GM21447 (cell line): ENCODE data around the gene HOXA4.

Source experiments
- ATAC-seq: cut with Tn5 transposase; IDR thresholded peaks from one replicate; pipeline ENCODE4 v1.9.1; 2021; ENCODE audit not compliant: unreplicated experiment

HOXA4 gene

DNA sequence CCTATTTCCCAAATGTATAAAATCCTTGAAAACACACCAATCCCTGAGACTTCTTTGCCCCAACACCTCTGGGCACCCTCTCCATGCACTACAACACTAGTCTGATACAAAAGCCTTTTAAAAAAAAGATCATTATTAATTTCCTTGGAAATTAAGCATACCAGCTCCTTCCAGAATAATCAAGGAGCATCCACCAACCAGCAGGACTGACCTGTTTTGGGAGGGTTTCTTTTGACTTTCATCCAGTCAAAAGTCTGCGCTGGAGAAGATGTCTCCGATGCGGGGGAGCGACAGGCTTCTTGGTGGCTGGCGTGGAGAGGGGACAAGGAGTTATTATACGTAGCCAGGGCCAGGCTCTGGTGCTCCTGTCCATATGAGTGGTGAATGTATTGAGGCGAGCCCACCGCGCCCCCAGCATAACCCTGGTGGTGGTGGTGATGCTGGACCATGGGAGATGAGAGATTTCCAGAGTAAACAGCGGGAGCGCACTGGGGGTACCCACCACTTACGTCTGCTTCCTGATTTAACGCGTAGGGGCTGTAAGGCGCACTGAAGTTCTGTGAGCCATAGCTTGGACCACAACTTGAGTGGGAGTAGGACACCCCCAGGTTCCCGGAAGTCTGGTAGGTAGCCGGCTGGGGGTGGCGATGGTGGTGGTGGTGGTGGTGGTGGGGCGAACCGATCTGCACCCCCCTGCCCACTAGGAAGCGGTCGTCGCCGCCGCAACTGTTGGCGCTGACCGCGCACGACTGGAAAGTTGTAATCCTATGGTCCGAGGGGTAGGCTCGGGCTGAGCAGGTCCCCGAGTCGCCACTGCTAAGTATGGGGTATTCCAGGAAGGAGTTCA is 35.3 kb downstream of the HOXA4 start:
- ATAC-seq, result no peak

DNA sequence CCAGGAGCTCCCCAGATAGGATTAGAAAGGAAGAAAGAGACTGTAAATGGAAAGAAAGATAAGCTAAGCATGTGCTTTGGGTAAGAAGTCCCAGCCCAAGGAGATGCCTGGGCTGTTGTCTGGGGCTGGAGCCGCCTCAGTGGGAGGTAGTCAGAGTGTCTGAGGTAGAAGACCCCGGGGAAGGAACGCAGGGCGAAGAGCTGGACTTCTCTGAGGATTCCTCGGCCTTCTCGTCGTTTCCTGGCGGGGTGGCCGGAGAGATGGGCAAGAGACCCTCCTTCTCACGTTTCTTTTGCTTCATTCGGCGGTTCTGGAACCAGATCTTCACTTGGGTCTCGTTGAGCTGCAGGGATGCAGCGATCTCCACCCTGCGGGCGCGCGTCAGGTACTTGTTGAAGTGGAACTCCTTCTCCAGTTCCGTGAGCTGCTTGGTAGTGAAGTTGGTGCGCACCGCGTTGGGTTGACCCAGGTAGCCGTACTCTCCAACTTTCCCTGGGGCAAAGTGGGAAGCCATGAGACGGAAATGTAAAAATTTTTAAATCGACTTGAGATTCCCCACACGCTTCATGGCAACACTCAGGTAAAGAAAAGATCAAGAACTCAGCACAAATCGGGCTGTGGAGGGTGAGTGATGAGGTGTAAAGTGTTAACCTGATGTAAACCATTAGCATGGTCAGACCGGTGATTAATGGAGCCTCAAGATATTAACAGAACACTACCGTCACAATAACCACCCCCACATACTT is 36.1 kb downstream of the HOXA4 start:
- no peak for ATAC-seq

DNA sequence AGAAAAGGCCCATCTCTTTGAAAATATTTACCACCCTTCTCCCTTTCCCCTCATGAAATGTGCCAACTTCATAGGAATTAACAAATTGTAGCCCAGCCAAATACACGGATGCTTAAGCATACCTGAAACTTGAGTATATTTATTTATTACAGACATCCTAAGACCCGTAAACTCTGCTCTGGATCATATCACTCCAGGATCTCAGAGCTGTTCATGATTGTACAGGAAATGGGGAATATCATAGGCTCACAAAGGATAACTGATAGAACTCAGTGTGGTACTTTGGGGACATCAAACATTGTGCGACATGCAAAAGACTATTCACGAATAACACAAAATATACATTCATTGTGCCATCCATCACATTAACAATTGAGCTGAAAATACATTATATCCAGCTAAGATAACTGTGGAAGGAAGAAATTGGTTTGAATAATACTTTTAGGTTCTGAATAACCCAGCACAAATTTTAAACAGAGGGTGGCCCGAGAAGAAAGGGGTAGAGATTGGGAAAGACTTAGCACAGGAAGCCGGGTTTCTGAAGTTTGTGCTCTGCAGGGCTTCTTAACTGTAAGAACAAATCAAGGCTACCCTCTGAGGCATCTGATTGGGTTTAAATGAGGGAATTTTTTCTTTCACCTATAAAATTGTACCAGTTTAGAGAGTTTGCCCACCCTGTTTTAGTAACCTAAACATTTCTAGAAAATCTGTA is 37.2 kb downstream of the HOXA4 start:
- no peak for ATAC-seq

DNA sequence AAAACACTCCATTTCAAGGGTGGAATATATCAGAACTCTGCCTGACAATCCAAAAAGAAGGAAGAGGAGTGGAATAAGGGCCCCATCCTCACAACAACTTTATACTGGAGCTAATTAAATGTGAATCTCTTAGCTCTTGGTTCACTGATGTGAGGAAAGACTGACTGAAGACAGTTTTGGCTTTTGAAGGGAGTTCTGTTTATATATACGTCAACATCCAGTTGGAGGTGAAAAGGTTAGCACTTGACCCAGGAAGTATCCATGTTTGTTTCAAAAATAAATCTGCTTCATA is 37.8 kb downstream of the HOXA4 start:
- ATAC-seq, result no peak

DNA sequence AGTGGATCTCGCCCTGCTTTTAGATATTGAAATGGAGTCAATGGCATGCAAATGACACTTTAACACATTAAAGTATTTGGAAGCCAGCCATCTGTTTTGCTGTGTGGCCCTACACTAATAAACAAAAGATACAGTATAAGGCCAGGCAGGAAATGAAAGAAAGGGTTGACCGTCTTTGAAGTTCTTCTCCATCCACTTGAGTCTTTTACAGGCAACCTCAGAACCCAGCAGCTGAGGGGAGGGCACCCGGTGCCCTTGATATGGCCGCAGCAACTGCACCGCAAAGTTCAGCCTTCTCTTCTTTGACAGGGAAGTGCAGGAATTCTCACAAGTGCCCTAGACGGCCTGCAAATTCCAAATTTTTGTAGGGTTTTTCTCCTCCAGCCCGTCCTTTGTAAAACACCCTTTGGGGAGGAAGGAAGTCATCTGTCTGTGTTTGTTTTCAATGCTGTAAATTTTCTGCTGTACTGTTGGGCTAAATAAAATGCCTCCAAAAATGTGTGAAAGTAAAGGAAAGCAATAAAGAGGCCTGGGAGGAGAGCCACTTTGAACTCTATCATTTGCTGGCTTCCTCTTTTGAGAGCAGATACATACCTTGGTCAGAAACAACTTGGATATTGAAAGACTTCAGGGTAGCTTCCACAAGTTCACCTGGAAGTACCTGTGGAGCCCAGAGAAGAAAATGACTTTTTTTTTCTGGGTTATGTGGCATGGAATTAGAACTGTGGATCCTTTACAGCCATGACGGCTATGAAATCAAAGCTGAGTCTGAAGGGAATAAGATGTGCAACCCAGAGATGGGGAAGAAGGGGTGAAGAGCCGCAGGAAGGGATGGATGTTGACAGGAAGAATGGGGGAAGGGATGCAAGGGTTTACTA is 38.4 kb downstream of the HOXA4 start:
- no peak for ATAC-seq

DNA sequence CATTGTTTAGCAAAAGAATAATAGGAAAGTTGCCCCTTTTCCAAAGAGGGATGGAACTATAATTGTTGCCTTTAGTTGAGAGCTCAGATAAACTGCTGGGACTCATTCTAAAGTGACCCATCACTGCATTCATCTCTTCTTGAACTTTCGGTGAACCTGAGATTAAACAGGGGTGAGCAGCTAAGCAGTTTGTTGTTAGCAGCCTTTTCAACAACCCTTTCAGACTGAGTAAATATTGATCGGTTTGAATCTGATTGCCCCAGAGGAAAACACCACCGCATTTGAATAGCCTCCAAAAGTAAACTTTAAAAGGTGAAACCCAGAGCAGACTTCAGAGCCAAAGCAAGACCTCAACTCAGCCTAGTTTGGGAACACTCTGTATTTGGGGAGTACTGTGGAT is 39.5 kb downstream of the HOXA4 start:
- ATAC-seq, result no peak

DNA sequence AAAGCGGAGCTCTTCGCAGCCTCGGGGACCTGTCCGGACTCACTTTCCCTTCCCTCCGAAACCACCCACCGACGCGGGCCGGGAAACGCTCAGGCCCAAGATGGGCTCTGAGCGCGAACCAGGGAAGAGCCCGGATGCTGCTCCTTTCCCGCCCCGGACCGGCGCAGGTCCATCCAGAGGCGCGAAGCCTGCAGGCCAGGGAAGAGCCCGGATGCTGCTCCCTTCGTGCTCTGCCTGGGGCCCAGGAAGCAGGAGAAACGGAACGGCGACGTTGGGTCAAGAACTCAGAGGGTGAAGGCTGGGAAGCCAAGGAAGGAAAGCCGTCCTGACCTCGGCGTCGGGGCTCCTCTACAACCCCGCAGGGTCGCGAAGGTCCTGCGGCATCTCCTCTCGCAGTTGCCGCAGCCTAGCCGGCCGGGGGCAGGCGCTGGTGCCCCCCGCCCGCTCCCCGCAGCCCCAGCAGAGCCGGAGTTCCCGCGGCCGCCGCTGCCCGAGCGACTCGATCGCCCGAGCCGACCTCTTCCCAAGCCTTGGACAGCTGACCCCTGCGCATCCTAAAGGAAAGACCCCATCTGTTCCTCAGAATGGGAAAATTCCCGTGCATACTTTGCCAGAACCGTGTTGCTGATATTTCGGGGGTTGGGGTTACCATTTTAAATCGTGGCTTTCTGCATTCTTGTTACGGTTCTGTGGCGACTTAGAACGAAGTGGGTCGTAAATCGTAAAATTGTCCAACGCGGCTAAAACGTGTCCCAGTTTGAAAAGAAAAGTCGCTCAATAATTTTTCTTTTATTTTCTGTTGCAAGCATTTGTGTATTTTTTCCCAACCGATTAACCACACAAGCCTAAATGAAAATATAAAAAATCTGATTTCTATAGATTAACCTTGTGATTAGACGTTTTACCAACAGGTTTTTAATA is 42.3 kb downstream of the HOXA4 start:
- ATAC-seq, result no peak

DNA sequence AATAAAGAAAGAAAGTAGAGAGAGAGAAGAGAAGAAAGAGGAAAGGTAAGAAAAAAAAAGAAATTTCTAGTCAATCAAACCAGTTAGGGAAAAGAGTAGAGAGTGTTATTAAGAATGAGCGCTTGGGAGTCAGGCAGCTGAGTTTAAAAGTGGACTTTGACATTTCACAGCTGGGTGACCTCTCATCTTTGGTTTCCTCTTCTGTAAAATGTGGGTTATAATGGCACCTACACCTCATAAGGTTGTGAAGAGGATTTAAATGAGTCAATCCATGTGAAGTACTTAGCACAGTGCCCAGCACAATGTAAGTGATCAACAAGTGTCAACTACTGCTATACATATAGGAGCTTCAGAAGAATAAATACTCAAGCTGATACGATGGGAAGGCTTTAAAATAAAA is 46.9 kb downstream of the HOXA4 start:
- ATAC-seq, result no peak

DNA sequence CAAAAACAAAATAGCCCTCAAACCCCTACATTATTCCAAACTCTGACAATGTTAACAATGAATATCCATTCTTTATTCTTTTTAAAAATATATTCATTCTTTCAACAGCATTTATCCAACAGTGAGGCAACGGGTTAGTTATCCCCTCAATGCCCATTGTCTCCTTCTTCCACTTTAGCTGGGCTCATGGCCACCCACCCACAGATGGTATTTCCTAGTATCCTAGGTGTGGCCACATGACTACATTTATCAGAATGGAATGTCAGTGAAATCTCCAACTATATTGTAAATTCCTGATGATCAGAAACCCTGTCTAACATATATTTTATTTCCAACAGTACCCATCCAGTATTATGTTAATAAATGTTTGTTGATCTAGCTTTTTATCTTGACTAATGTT is 48.4 kb downstream of the HOXA4 start:
- no peak for ATAC-seq

DNA sequence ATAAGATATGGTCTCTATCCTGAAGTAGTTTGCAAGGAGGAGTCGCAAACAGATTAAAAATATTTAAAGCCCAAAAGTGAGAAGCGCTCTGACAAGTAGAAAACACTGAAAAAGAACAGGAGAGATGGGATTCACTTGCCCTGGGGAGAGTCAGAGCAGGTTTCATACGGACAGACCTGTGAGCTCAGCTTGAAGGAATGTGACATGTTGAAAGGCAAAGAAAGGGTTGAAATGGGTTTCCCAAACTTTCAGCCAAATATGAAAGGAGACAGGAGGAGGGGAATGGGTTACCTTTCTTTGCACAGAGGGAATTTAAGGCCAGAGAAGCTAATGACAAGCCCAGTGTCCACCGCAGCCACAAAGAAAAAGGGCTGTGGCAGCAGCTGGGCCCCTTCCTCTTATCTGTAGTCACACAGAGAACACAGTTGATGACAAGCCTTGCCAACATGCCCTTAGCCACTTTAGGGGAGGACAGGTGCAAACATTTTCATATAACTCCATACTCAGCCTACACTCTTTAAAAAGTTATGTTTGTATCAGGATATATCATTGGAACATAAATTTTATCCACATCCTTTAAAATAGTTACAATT is 49.6 kb downstream of the HOXA4 start:
- no peak for ATAC-seq

DNA sequence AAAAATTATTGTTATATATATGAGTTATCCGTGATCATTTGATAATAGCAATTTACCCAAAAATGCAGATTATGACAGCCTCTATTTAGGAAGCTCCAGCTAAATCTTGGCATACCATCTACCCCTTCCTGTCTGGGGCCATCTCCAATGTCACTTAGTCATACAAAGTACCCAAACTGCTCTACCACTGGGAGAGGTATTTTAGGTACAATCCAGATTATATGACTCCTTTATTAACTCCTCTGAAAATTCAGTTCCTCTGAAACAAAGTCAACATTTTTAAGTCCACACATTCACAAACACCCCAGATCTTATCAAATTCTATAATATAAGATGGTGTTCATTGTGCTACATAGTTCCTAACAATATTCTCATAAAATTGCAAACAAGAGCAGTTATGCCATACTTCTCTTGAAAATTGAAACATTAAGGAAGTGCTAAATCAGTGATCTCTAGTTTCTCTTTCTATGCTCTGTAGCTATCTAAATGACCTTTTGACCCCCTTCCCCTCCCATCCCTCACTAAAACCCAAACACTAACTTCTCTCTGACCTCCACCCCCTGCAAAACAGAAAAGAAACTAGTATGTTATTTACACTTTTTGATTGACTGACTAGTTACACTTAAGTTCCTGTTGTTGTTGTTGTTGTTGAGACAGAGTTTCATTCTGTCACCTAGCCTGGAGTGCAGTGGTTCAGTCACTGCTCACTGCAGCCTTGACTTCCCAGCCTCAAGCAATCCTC is 51.2 kb downstream of the HOXA4 start:
- ATAC-seq, result no peak

DNA sequence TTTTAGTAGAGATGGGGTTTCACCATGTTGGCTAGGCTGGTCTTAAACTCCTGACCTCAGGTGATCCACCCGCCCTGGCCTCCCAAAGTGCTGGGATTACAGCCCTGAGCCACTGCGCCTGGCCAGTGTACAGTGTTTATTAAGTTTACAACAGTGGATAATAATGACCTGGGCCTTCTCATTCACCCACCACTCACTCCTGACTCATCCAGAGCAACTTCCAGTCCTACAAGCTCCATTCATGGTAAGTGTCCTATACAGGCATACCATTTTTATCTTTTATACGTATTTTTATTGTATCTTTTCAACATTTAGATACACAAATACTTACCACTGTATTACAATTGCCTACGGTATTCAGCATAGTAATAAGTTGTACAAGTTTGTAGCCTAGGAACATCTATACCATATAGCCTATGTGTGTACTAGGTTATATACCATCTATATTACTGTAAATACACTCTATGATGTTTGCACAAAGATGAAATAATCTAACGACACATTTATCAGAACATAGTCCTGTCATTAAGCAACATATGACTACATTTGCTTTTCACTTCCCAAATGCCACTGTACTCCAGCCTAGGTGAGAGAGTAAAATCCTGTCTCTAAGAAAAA is 51.8 kb downstream of the HOXA4 start:
- no peak for ATAC-seq
